GM12891 (cell line): Measurements from ENCODE around the gene INTS14.

Experiments
- POLR2A ChIP-seq: IDR thresholded peaks from 2 replicates; pipeline ENCODE4 v1.6.1; 2011; ENCODE audit warnings: low read depth, low read length, control low read depth
- POLR2AphosphoS5 ChIP-seq: IDR thresholded peaks from 2 replicates; pipeline ENCODE4 v1.6.1; 2011; ENCODE audit warnings: low read depth, low read length, control low read depth
- POU2F2 ChIP-seq: IDR thresholded peaks from 2 replicates; pipeline ENCODE4 v1.6.1; 2011; ENCODE audit warnings: low read depth, mild to moderate bottlenecking, control low read depth, low read length, moderate library complexity
- SPI1 ChIP-seq: IDR thresholded peaks from 2 replicates; pipeline ENCODE4 v1.6.1; 2011; ENCODE audit warnings: low read depth, low read length, control low read depth
- TAF1 ChIP-seq: IDR thresholded peaks from 2 replicates; pipeline ENCODE4 v1.6.1; 2011; ENCODE audit warnings: low read depth, low read length, control low read depth

- TF ChIP-seq POLR2A: no peak
- TF ChIP-seq POLR2AphosphoS5: no peak
- TF ChIP-seq POU2F2: no peak
- no peak for TF ChIP-seq TAF1
- TF ChIP-seq SPI1: no peak
Observed at GRCh38 chr15:65655457-65655856, 44.5 kb upstream of the INTS14 start.
